ENCODE data around the gene TMBIM4. TPM values are rescaled to one million over a fixed set of nuclear protein-coding genes. Genes with fewer than 3 reads are reported as not detected.

The TMBIM4 gene
- total RNA-seq, 1 experiment from 2014 or later = 51.1 TPM

- peak; percentile 74 for TF ChIP-seq ZBTB33 (IDR thresholded peaks at IDR 0.05; ENCODE audit: extremely low read depth, insufficient replicate concordance, low read length)
- peak; percentile 20; the same call in 1 of the 2 replicates for TF ChIP-seq JUND (IDR thresholded peaks at IDR 0.05)
- TF ChIP-seq EZH2 (IDR thresholded peaks at IDR 0.05) = no peak
- peak; percentile 99 for TF ChIP-seq SIN3A (IDR thresholded peaks at IDR 0.05; ENCODE audit: low read depth)
Measured at GRCh38 chr12:66130267-66131066, 39.3 kb downstream of the TMBIM4 start, which contains the start of gene LLPH (continued).

GRCh38 chr12:66129934-66130266, 39.9 kb downstream of the TMBIM4 start:
- Histone ChIP-seq H3K9me3 (ENCODE audit: control insufficient read depth in 1 of 2, insufficient read depth in 1 of 2, low read depth in 1 of 2, low read length in 2 of 2) (no peaks in the 10 kb centered on the region), H3K9me2 (ENCODE audit: insufficient read depth) (no peaks in the 10 kb centered on the region), H3K79me2 (ENCODE audit: insufficient read depth, low read length) (peaks cover 75% of the 10 kb centered on the region), H3K4me1 (ENCODE audit: control insufficient read depth in 1 of 2, insufficient read depth in 2 of 2, low read length in 2 of 2) (peaks cover 15 to 29% of the 10 kb centered on the region in 2 experiments), H3K4me3 (replicated peaks in 1 of 2; ENCODE audit: low read depth in 1 of 2, low read length in 2 of 2) (peak overlapping the region; percentile 59 to 74), H3K9ac (ENCODE audit: low read length) (peak overlapping the region; percentile 88), H3K27me3 (ENCODE audit: insufficient read depth, low read length) (no peaks in the 10 kb centered on the region), H3K36me3 (ENCODE audit: control insufficient read depth in 1 of 2, insufficient read depth in 2 of 2, low read length in 2 of 2) (peaks cover 26 to 31% of the 10 kb centered on the region in 2 experiments), H4K20me1 (ENCODE audit: insufficient read depth) (no peaks in the 10 kb centered on the region), H2AFZ (ENCODE audit: low read depth, low read length, poor library complexity, severe bottlenecking) (no peak overlapping the region), H3K4me2 (ENCODE audit: low read length) (peak overlapping the region; percentile 77), H3K27ac (ENCODE audit: low read depth, low read length) (peak overlapping the region; percentile 65)
- BruUV-seq (replicated peaks) = no TSS peak
- ATAC-seq = no peak; the same call in 1 of the 2 replicates
- TF ChIP-seq CTCF (IDR thresholded peaks at IDR 0.05 in 2 of 3, conservative IDR thresholded peaks at IDR 0.05 in 1 of 3; ENCODE audit: borderline replicate concordance in 1 of 3, insufficient read depth in 1 of 3, low read depth in 2 of 3, low read length in 2 of 3) (no peak), ZNF274 (IDR thresholded peaks at IDR 0.05; ENCODE audit: low read depth, low read length) (no peak), ZFX (IDR thresholded peaks at IDR 0.05) (no peak), ATF3 (IDR thresholded peaks at IDR 0.05) (no peak), SRF (IDR thresholded peaks at IDR 0.05; ENCODE audit: low read depth) (no peak), REST (IDR thresholded peaks at IDR 0.05; ENCODE audit: low read depth) (no peak)
- no peak for DNase-seq (ENCODE audit: low read depth, low spot score)
- POLR2A ChIA-PET = interaction anchor here (1.4 to 1.7 kb wide), 3 partner anchors 10 to 40 kb away, joined by 3 to 13 read pairs (median 11); partner anchors contain the start of gene TMBIM4
- CTCF ChIA-PET = interaction anchor here (0.7 to 1.3 kb wide), 2 partner anchors 22 to 24 kb away, joined by 4 read pairs; no protein-coding TSS in a partner anchor
- intact Hi-C loops (cut with micrococcal nuclease) = loop anchor here (5.0 kb wide), 2 partner anchors 37 to 277 kb away; partner anchors contain the start of gene TMBIM4
- RAD21 ChIA-PET (ENCODE audit: low non-redundant PET in 1 of 2, low total read pairs in 2 of 2, uncharacterized antibody in 2 of 2, unreplicated experiment in 2 of 2) = no interaction called here
